HG02973 (cell line): ENCODE measurements around the gene ZNF664.

ENCODE experiments used
- ATAC-seq: cut with Tn5 transposase; IDR thresholded peaks from one replicate; pipeline ENCODE4 v1.9.1; 2021; ENCODE audit warnings: moderate library complexity; ENCODE audit not compliant: unreplicated experiment

ZNF664 gene

DNA sequence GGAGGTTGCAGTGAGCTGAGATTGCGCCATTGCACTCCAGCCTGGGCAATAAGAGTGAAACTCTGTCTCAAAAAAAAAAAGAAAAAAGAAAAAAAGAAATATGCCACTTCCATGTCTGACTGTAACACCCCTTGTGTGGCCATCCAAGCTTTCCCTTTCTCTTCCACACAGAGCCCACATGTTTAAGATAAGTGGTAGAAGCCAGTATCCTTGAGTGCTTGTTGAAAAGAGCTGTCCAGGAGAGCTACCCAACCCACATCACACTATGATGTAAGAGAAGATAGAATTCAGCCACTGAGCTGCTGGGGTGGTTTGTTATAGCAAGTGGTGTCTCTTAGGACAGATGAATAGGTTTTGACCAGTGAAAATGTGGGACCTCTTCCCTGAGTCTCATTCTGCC lies 82.1 kb downstream of the ZNF664 start:
- ATAC-seq, result no peak

DNA sequence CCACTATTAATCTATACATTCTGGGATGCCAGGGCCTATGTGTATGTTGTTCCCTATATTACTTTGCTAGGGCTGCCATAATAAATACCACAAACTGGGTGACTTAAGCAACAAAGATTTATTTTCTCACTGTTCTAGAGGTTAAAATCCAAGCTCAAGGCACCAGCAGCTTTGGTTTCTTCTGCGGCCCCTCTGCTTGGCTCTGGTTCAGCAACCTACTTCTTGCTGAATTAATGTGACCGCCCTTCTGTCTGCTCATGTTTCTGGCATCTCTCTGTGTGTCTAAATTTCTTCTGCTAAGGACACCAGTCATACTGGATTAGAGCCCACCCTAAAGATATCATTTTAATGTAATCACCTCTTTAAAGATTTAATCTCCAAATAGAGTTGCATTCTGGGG lies 84.7 kb downstream of the ZNF664 start:
- no peak for ATAC-seq

DNA sequence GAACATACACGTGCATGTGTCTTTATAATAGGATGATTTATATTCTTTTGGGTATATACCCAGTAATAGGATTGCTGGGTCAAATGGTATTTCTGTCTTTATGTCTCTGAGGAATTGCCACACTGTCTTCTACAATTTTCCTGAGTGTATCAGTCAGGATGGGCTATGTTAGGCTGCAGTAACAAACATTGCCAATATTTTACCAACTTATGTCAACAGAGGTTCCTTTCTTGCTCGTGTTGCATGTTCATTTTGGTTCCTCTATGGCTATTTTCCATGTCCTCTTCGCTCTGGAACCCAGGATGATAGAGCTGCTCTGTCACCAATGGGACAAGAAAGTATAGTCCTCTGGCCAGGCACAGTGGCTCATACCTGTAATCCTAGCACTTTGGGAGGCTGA lies 86.7 kb downstream of the ZNF664 start:
- no peak for ATAC-seq
